ENCODE measurements around the gene MAU2.
"Not testable (repeated sequence)": the region's sequence is repeated elsewhere in the genome, so short reads cannot be mapped to it uniquely, and the experiment has no call there.

The MAU2 gene

DNA sequence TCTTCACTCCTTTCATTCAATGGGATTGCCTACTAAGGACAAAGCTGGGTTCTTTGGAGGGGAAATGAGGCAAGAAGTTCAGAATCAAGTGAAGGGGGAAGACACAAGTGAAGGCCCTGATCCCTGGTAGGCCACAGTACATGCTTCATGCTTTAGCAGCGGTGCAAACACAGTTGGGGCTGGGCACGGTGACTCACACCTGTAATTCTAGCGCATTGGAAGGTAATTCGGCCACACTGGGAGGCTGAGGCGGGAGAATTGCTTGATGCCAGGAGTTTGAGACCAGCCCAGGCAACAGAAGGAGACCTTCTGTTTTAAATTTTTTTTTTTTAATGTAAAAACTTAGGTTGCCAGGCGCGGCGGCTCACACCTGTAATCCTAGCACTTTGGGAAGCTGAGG, 61.5 kb downstream of the MAU2 start:
- DNase-seq (ENCODE audit: low read depth in 2 of 2), result no peak

- no peak for DNase-seq (ENCODE audit: low read depth in 2 of 2)
Observed at GRCh38 chr19:19384486-19384885, 63.9 kb downstream of the MAU2 start.

DNA sequence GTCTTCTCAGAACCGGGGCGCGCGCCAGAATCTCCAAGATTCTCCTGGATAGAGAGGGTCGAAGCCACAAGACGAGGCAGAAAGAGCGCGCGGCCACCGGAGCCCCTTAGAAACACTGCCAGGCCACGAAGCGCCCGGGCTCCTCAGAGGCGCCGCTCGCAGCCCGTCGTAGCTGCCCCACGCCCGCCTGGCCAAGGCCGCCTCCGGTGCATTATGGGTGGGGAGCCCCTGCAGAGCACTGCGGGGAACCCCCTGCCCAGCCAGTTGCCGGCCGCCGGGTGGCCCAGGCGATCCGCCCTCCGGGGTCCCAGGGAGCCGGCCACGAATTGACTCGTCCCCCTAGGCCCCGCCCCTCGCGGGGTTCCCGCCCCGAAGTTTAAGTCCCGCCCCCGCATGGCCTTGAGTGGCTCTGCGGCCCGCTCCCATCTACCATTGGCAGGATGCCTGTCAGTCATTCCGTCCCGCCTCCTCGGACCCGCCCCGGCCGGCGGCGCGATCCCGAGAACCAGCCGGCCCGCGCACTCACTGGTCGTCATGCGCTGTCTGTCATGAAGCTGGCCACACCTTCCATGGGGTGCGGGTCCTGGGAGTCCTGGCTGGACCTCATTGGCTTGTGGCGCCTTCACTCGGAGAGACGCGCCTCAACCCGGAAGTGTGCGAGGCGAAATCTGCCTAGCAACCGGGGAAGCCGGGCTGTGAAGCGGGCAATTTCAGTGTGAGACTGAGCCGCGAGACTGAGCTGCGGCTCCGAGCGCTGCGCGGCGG, 64.7 kb downstream of the MAU2 start:
- DNase-seq (ENCODE audit: low read depth in 2 of 2), result peak; percentile 99

GRCh38 chr19:19385896-19386869, 65.6 kb downstream of the MAU2 start:
- DNase-seq (ENCODE audit: low read depth in 2 of 2), result peak; percentile 38 to 50

- no peak for DNase-seq (ENCODE audit: low read depth in 2 of 2)
Observed at GRCh38 chr19:19387108-19387507, 66.5 kb downstream of the MAU2 start.

DNA sequence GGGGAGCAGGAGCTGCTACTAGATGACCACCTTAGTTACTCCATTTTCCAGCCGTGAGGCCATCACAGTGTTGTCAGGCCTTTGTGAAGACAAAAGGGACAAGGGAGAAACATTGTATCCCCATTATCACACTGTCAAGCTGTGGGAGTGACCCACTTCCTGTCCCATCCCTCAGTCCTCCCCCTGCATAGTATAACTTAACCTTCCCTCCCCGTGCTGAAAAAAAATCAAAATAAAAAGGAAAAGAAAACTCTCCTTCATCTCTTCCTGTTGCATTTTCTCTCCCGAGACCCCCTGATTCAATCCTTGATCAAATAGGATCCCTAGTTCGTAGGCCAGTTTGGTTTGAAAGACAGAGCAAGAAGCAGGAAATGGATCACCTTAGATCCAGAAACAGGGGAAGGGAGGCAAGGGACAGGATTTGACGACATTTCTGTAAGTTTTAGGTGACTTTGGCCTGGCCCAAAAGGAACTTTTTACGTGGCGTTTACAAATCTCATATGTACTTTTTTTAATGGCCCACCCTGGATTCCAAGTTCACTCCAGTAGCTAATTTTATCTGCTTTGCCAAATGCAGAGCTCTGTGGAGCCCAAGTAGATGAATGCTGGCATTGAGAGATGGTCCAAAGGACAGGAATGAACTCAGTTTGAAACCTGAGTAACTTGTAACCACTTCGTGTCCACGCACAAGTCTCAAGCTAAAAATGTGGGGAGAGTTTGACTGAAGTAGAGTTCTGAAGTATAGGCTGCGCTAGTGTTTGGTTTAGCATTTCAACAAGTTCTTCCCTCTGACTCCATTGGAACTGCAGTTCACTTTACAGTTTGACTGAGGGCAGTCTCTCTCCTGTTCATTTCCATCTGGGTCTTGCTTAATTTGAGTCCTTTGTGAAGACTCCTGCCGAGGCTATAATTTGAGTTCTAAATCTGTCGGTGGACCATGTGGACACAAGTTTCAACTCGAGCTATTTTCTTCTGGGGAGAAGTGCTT, 68.2 kb downstream of the MAU2 start:
- DNase-seq (ENCODE audit: low read depth in 2 of 2), result no peak

- DNase-seq (ENCODE audit: low read depth in 2 of 2), result not testable (repeated sequence)
Observed at GRCh38 chr19:19389683-19390082, 69.1 kb downstream of the MAU2 start.

- DNase-seq (ENCODE audit: low read depth in 2 of 2), result not testable (repeated sequence)
Observed at GRCh38 chr19:19394333-19394732, 73.7 kb downstream of the MAU2 start.

DNA sequence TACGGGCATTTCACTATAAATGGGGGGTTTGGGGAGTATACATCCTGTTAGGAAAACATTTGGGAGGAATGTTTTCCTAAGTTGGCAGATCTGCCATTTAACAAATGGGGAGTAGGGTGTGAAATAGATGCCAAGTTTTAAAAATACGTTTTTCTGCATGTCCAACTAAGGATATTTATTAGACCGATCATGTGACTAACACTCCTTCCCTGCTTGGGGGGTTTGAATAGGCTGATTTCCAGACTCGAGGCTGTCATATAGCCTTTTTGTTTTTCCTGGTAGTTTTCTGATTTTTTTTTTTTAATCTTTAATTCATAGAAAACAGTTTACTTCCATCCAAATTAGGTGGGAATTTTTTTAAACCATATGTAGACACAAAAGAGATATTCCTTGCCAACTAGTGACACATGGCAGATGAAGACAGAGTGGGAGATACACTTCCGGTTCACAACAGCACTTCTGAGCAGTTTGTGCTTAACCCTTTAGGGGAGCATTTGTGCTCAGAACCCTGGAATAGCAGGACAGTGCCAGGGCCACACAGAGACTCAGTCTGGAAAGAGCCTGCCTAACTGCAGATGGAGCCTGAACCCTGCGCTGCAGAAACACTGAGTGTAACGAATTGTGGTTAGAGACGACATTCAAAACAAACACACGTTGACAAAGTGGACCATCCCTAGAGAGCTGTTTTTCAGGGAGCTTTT, 79.3 kb downstream of the MAU2 start:
- DNase-seq (ENCODE audit: low read depth in 2 of 2), result no peak

DNA sequence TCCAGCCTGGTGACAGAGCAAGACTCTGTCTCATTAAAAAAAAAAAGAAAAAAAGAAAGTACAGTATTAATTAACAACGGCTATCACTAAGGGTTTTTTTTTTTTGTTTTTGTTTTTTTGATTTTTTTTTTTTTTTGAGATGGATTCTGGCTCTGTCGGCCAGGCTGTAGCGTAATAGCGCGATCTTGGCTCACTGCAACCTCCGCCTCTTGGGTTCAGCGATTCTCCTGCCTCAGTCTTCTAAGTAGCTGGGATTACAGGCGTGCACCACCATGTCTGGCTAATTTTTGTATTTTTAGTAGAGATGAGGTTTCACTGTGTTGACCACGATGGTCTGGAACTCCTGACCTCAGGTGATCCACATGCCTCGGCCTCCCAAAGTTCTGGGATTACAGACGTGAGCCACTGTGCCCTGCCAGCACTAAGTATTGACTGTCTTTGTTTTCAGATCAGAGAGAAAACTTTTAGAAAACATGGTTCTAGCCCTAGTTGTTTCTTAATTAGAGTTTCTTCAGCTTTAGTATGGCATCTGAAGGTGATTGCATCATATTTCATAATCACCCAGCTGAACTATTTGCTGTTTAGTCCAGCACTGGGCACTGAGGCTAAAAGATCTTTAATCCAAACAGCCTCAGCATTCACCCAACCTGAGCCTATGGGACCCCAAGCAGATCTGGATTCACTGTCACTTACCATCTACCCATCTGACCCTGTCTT, 82.2 kb downstream of the MAU2 start:
- DNase-seq (ENCODE audit: low read depth in 2 of 2), result no peak

DNA sequence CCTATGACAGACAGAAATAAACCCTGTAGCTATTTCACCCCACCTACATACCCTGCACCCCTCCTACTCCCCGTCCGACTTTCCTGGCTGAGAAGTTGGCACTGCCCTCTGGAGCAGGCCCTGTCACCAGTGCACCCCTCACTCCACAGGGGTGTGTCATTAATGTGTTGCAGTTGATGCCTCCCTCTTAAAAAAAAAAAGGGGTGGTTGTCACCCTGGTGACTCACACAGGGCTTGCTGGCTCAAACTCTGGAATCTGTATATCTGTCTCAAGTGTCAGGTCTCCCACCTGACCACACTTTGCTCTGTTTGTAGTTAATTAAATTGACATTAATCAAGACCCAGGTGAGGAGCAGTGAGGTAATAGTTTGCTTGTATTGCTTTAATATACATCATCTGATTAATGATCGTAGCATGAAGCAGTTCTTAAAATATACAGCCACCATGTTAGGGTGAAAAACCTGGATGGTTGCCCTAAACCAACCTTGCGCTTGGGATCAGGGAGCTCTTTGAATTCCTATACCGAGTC, 82.8 kb downstream of the MAU2 start:
- DNase-seq (ENCODE audit: low read depth in 2 of 2), result no peak

DNA sequence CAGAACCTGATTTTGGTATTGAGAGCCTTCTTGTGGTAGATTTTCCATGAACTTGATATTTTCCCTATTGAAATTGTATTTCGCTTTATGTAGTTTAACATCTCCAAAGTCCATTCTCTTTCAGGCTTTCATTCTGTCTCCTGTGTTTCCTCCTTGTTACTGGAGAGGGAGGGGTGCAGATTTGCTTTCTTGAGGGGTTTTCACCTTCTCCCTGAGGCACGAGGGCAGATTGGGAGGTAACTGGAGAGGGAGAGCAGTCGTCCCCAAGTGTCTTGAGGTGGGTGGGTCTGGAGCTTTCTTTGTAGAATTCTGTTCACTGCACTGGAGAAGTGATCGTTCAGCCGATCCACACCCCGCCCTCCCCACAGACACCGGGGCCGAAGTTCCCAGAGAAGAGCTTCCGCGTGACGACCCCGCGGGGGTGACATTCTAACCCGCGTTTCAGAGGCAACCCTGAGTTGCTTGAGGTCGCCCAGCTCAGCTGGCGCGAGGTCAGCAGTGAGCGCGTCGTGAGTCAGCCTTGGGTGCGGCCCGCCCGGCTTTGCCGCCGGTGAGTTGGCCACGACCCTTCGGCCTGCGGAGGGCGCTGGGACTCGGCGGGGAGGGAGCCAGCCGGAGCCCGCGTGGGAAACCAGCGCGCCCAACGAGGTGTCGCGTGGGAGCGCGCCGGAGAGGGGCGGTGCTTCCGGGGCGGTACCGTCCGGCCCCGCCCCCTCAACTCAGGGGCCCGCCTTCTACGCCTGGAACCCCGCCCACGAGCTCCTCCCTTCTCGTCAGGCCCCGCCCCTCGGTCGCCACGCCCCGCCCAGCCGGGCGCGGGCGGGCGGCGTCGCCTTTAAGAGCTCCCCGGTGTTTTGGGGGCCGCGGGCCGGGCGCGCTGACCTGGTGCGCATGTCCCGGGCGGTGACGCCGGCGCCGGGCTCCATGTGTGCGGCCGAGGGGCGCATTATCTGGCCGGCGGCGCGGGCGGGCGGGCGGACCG, 84.5 kb downstream of the MAU2 start, which contains the start of gene GATAD2A:
TSS of gene GATAD2A (plus strand) at position 797 of the 982 bp plus-strand sequence. CDS start 59,671 bp downstream, outside the sequence.
- peak; percentile 82 to 86 for DNase-seq (ENCODE audit: low read depth in 2 of 2)

GRCh38 chr19:19405971-19406877, 85.6 kb downstream of the MAU2 start:
- peak in 1 of 2 donors; percentile 54 for DNase-seq (ENCODE audit: low read depth in 2 of 2)

DNA sequence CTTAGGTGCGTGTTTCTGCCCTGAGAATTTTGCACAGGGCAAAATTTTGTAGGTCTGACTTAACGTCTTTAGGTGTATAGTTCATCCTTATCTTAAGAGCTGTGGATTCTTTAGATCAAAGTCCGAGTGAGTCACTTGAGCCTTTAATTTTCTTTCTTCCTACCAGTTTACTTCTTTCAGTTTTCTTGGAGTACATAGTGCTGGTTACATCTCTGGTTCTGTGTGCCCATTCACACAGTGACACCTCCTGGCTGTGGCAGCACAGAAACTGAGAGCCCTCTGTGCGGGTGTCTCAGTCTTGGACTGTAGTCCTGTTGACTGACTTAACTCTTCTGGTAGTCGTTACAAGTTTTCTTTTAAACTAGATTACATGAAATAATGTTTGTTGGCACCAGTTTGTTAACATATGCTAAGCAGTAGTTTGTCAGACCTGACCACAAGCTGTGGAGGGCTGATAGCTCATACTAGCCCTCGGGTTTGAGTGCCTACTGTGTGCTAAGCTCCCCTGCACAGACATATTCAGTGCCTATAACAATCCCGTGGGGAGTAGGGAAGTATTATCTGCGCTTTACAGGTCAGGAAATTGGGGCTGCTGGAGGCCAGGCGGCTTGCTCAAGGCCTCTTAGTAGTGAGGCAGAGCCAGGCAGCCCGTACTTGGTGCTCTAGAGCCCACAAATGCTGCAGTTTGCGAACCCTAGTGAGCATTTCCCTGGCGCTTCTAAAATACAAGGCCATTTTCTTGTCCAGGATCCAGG, 86.4 kb downstream of the MAU2 start:
- peak; percentile 28 to 40 for DNase-seq (ENCODE audit: low read depth in 2 of 2)

DNA sequence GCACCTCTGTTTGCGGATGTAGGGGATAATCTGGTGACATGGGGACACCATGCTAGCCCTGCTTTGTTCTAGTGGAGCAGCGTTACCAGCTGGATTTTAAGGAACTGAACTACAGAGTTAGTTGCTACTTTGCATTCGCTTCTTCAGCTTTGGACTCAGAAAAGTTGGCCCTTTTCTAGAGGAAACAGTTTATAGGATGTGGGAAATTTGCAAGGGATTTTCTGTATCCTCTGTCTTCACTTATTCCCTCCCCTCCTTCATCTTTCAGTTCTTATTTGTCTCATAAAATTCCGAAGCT, 87.0 kb downstream of the MAU2 start:
- no peak for DNase-seq (ENCODE audit: low read depth in 2 of 2)

All from stimulated activated CD4-positive, alpha-beta T cell treated with anti-CD3 and anti-CD28 coated beads, Interleukin-15, amount 100 ng/mL, for 48 hours (primary cell).